ENCODE measurements around the gene UAP1.
"Not testable (repeated sequence)": the region's sequence is repeated elsewhere in the genome, so short reads cannot be mapped to it uniquely, and the experiment has no call there.

UAP1 gene

DNA sequence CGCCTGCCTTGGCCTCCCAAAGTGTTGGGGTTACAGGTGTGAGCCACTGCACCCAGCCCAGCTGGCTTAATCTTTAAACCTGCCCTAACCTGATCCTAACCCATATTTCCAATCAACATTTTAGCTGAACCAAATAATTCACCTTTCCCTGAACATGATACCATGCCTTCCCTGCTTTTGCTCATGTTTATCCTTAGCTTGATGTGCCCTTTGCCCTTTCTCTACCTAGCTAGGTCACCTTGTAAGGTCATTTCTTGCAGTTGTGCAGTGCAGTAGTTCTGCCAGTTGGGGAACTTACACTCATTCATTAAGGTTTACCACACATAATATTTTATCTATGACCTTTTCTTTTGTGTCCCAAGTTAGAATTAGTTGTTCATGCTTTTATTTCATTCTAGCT lies 5.3 kb downstream of the UAP1 start:
- DNase-seq, result no peak

DNA sequence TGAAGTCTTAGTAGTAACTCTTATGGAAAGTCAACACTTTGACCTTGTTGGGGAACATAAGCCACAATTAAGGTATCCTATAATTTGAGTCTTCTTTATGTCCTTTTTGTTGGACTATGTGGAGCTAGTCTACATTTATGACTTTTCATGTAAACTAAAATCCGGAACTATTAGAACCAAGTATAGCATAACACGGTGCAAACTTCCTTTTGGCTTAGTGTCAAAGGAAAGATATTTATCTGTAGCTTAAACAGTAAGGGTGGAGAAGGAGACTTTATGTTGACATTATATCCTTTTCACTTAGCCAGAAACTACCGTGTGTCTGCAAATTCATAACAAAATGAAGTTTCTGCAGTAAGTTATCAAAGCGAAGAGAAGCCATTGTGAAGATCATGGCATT lies 7.3 kb downstream of the UAP1 start:
- DNase-seq, result no peak

DNA sequence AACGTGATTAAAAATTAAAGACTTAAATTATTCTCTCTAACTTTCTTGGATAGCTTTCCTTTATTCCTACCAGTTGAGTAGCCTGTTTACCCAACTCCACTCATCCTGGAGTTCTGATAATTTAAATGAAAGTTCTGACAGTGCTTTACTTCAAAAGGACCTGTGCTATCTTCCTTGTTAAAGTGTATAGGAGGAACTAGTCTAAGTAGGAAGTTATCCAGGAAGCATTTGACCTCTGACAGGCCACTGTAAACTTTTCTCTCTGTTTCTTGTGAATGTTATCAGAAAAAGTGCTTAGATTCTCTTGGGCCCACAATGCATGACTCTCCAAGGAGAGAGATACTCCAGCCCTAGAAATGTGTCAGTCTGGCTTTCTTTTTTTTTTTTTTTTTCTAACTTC lies 9.2 kb downstream of the UAP1 start:
- no peak for DNase-seq

DNA sequence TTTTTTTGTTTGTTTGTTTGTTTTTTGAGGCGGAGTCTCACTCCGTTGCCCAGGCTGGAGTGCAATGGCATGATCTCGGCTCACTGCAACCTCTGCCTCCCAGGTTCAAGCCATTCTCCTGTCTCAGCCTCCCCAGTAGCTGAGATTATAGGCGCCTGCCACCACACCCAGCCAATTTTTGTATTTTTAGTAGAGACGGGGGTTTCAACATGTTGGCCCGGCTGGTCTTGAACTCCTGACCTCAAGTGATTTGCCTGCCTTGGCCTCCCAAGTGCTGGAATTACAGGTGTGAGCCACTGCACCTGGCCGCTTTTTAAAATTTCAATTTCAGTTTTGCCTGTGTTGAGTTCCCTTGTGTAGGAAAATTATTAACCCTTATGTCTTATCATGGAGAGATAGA lies 9.6 kb downstream of the UAP1 start:
- not testable (repeated sequence) for DNase-seq

DNA sequence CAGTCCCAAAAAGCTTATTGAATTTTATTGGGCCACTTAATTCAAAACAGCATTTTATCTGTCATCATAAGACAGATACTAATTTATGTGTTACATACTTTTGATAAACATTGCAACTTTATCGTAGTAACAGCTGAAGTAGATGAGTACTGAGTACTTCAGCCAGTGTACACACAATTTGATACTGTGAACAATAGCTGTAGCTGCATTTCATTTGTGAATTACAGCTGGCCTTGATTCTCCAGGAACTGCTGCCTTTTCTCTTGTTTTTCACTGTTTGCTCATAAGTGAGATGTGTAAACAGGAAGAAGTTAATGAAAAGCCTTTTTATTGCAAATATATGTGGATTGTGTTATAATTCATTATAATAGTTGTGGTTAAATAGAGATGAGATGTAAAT lies 10.2 kb downstream of the UAP1 start:
- no peak for DNase-seq

DNA sequence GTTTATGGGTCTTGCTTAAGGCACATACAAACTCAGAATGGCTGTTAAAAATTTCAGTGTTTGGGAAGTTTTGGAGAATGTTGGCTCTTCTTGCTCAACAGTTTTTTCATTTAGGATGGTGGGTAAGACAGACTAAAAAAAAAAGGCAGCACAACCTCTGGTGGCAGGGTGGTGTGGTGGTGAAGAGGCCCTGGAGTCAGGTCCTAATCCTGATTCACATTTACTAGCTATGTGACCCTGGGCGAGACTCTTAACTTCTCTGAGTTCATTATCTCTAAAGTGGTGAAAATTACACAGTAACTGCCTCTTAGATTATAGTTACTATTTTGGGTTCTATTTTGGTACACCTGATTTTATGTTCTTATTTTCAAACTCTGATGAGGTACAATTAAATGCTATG lies 11.6 kb downstream of the UAP1 start:
- DNase-seq, result no peak

DNA sequence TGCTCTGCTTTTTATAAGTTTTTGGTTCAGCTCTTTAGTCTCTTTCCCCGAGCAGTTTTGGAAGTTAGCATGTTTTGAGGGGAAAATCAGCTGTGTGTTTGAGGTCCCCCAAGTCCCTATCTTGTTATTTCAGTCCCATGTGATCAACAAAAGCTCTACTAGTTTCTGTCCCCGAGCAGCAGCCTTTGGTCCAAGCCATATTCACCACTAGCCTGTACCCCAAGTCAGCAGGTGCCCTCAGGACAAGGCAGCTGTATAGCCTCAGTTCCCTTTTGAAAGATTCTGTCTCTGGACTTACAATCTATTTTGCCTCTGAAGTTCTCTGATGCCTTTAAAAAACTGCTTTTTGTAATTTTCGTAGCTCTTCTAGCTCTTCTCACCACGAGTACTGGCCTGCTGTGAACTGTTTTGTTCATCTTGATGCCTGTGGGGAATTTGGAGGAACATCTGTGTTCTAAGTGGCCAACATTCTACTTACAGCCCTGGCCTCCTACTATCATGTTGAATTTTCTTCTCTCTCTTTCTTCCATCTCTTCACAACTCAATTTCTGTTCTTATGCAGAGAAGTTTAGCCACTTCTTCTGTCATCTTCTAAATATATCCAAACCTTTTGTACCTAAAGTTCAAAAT lies 16.7 kb downstream of the UAP1 start:
- DNase-seq, result no peak

DNA sequence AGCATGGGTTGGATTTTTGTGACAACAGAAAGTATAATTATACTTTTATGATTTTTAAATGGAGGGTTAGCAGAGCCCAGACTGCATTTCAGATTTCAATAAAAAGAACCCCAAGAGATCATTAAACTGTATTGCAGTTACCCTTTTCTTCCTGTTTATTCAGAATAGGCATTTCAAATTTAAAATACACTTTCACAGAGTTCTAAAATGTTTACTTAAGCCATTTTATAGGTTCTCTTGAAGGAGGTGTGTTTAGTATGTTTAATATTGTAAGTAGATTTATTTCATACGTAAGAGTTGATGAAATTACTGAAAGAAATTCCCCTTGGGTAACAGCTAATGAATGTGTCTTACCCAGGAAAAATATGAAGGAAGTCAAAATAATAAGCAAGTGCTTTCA lies 17.4 kb downstream of the UAP1 start:
- DNase-seq, result no peak

DNA sequence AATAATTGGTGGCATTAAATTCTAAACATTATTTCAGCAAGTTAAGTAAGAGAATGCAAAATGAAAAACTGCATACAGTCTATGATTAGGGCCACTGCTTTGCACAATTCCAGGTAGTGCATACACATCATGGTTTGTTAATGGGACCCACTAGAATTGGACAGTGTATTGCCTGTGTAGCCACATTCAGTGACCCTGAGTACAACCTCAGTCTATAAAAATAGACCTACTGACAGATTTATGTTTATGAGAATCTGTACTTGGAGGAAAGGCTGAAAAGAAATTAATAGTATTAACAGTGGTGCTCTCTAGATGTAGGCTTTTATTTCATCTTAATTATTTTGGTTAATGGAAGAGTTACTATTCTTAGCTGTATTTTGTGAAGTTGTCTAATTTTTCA lies 18.8 kb downstream of the UAP1 start:
- DNase-seq, result no peak

DNA sequence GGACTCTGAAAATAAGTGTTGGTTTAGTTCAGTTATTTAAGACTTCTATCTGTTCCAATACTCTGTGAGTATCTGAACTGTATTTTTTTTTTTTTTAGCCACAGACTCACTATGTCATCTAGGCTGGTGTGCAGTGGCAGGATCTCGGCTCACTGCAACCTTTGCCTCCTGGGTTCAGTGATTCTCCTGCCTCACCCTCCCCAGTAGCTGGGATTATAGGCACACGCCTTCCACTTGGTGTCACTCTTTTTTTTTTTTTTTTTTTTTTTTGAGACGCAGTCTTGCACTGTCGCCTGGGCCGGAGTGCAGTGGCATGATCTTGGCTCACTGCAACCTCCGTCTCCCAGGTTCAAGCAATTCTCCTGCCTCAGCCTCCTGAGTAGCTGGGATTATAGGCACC lies 21.4 kb downstream of the UAP1 start:
- DNase-seq, result not testable (repeated sequence)

DNA sequence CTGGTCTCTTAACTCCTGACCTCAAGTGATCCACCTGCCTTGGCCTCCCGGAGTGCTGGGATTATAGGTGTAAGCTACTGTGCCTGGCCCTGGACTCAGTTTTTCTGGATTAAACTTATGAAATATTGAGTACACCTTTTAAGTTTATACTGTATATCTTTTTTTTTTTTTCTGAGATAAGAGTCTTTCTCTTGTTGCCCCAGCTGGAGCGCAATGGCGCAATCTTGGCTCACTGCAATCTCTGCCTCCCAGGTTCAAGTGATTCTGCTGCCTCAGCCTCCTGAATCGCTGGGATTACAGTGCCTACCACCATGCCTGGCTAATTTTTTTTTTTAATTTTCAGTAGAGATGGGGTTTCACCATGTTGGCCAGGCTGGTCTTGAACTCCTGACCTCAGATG lies 23.6 kb downstream of the UAP1 start:
- not testable (repeated sequence) for DNase-seq

DNA sequence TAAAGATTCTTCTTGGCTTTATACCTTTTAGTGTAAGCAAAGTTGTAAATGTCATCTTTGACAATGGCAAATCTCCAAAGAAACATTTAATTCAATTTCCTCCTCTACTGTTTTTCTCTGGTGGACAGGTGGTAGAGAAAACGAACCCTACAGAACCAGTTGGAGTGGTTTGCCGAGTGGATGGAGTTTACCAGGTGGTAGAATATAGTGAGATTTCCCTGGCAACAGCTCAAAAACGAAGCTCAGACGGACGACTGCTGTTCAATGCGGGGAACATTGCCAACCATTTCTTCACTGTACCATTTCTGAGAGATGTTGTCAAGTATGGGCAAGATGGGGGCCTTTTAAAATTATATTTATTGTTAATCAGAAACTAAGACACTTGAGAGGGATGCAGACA lies 25.8 kb downstream of the UAP1 start:
- DNase-seq, result no peak

DNA sequence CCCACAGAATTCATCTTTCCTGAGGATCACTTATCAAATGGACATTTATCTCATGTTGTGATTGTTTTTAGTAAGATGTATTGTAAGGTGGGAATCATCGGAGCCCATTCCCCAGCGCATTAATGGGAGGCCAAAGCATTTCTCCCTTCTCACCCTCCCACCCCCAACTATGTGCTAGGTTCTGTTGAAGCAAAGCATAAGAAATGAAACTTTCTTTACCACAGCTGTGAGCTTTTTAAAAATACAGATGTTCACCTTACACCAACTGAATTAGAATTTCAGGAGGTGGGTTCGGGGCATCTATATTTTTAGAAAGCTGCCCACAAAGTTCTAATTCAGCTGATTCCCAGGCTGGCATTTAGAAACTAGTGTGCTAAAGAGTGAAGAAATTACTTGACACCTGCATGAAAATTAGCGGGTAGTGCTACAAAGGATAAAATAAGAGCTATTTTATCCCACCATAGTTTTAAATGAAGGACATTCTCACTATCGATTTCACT lies 26.3 kb downstream of the UAP1 start:
- no peak for DNase-seq

DNA sequence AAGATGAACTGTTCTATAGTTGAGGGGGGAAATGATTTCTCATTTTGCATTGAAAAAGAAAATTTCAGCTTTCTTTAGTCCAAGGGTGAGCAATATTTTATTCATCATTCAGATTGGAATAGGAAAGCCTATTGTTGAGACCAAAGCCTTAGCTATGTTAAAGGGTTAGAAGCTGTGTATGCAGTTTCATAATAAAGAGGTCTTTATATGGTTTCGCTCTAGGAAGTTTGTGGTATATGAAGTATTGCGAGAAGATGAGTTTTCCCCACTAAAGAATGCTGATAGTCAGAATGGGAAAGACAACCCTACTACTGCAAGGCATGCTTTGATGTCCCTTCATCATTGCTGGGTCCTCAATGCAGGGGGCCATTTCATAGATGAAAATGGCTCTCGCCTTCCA lies 28.6 kb downstream of the UAP1 start:
- DNase-seq, result no peak

DNA sequence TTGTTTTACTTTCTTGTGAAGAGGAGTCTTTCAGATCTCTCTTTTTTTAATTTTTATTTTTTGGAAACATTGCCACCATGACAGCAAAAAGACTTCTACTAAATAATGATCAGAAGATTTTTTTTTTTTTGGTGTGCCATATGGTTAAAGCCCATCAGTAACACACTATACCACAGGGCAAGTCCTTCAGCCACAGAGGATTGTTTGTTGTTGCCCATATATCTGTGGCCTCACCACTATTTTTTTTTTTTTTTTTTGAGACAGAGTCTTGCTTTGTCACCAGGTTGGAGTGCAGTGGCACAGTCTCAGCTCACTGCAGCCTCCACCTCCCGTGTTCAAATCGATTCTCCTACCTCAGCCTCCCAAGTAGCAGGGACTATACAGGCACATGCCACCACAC lies 29.2 kb downstream of the UAP1 start:
- DNase-seq, result no peak

DNA sequence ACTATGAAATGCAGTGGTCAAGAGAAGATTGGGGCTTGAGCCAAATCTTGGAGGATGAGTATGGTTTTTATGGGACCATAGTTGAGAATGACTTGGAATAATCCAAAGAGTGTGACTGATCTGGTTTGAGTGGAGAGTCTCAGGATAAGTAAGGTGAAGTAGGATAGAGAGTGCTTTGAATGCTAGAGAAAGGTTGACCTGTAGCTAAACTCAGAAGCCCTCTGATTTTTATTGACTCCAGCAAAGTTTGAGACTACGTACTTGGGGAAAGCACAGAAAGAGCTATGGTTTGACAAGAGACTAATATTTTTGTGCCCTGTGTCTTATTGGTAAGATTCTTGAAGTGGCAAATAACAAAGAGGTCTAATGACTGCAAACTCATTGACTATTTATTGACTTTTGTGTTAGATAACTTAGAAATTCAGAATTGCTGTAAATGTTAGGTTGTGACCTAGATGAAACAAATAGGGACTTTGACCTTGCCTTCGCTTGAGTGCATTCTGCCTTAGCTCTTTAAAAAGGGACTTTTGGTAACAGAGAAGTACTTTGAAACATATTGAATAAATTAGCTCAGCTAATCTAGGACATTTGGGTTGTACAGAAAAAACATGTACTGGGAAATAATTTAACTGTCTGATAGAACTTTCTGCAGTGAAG lies 35.1 kb downstream of the UAP1 start:
- DNase-seq, result no peak

DNA sequence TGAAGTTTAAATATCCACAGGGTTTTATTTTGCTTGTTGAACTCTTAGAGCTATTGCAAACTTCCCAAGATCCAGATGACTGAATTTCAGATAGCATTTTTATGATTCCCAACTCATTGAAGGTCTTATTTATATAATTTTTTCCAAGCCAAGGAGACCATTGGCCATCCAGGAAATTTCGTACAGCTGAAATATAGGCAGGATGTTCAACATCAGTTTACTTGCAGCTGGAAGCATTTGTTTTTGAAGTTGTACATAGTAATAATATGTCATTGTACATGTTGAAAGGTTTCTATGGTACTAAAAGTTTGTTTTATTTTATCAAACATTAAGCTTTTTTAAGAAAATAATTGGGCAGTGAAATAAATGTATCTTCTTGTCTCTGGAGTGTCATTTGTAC lies 37.9 kb downstream of the UAP1 start:
- DNase-seq, result no peak

DNA sequence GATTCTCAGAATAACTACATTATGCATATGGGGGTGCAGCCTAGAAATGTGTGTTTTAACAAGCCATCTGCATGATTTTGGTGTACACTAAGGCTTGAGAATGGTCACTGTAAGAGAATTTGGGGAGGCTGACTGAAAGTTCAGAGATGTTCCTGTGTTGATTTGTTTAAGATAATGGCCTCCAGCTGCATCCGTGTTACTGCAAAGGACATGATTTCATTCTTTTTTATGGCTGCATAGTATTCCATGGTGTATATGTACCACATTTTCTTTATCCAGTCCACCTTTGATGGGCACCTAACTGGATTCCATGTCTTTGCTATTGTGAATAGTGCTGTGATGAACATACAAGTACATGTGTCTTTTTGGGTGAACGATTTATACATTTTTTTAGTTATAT lies 41.6 kb downstream of the UAP1 start:
- not testable (repeated sequence) for DNase-seq

DNA sequence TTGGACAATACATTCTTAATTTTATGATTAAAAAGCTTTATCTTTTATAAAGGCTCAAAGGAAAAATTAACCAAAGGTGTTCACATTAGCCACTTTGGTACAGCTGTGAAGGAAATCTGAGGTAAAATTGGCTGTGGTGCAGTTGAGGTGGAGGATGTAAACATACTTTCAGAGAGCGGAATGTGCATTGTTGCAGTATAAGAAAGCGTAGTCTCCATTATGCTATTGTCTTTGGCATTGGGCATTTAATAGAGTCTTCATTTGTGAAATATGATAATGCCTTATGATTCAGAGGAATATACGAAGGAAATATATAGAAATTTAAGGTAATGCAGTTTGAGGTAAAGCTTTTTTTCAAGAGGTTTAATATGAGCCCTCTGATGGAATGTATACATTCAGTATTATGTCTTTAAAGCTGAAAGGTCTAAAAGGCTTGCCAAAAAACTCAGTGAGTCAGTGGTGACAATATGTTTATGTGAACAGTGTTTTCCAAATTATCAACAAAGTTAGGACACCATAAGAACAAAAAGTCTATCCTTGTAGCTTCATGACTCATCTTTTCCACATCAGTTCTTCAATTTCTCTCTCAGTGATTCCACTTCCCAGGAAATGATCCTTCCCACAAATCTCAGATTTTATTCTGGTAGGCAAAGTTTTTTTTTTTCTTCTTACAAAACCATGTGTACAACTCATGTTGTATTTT lies 43.9 kb downstream of the UAP1 start:
- DNase-seq, result no peak

DNA sequence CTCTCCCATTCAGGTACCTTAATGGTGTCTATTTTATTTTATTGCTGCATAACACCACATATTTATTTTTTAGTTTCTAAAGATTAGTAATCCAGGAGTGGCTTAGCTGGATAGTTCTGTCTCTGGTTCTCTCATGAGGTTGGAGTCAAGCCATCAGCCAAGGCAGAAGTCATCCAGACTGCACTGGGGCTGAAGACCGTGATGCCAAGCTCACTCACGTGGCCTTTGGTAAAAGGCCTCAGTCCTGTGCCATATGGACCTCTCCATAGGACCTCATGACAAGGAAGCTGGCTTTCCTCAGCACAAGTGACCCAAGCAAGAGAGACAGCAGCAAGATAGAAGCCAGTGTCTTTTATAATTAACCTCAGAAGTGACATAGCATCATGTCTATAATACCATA lies 47.8 kb downstream of the UAP1 start:
- no peak for DNase-seq

DNA sequence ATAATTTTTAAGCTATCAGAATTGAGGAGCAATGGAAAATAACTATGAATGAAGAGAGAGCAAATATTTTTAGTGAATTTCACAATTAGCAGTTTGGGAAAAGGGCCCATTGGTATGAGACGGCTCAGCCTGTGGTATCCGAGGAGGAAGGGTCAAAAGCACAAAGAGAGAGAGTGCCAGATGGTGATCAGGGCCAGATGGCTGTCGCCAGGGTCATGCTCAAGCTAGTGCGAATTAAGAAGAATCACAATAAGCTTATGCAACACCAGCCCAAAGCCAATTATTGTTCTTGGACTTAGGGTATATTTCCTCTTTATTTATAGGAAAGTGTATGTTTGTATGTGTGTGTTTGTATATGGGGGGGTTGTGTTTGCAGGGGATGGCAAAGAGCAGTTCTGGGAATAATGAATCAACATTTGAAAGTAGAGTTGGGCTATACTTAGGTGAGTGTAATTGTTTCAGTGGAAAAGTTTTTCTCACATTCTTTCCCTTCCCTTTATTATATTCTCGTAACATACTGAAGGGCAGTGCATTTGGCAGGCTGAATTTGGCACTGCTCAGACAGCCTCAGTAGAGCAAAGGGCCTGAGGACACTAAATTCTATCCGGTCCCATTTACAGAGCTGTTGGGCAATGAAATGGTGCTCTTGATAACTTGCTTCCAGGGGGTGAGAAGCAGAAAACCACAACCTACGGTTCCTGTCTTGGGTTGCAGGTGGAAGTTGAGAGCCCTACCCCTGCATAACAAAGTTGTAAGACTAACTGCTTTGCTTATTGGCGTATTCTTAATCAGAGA lies 51.3 kb downstream of the UAP1 start:
- DNase-seq, result no peak

DNA sequence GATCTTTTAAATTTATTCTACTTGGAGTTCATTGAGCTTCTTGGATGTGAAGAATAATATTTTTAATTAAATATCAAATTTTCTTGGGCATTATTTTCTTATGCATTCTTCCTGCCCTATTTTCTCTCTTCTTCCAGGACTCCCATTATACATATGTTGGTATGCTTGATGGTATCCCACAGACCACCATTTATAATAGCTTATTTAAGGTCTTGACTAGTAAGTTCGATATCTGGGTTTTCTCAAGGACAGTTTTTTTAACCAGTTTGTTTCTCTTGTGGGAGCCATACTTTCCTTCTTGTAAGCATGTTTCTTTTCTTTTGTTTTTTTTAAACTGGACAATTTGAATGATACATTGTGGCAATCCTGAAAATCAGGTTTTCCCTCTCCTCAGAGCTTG lies 55.3 kb downstream of the UAP1 start:
- DNase-seq, result no peak

DNA sequence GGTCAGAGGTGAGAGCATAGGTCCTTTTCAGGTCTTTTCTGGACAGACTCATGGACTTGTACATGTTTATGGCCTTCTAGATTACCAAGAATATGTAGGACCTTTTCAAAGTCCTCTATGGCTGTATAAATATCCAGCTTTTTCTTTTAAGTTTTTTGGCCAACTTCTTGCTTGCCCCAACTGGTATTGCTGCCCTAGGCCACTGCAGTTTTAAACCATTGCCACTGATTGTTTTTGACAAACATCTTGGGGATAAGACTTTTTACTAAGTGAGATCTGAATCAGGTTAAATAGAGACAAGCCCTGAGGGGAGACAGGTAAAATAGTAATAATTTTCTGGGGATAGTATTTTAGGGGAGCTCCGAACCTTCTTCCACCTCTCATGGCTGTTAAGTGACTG lies 56.0 kb downstream of the UAP1 start:
- DNase-seq, result no peak

DNA sequence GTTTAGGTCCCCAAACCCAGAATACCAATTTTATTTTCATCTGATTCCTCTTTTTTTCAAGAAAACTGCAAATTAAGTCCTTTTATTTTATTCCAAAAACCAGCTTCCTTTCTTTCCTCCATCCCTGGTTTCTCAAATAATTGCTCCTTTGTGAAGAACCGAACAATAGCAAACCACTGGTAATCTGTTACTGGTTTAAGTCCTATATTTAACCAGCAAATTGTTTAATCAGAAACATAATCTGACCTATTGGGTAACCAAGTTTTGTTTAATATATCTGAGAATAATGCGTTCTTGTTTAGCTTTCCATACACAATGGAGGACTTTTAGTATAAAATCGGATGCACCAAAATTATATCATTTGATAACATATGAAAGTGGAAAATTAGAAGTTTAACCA lies 57.6 kb downstream of the UAP1 start:
- DNase-seq, result no peak
